Liver (tissue), 3 donors: Measurements from ENCODE around the gene SREBF2.

Experiments
- CTCF ChIP-seq: fragments of 150-350 bp; IDR thresholded peaks from 2 replicates; pipeline ENCODE4 v1.5.1; 2017; ENCODE audit warnings: improper control_type of control experiment, low read depth, low read length; ENCODE audit not compliant: missing input control
- EGR1 ChIP-seq, 2 donors: IDR thresholded peaks; 2 replicates each; pipeline ENCODE4 v1.6.1; 2016 to 2018; ENCODE audit warnings: antibody characterized with exemption in 2 of 2, low read depth in 2 of 2
- FOXA1 ChIP-seq: IDR thresholded peaks from 2 replicates; pipeline ENCODE4 v1.6.1; 2016; ENCODE audit warnings: antibody characterized with exemption
- FOXA2 ChIP-seq: IDR thresholded peaks from 2 replicates; pipeline ENCODE4 v1.6.1; 2016; ENCODE audit warnings: antibody characterized with exemption
- GABPA ChIP-seq, 2 donors: IDR thresholded peaks in 1 of 2; conservative IDR thresholded peaks in 1 of 2; 2 replicates each; pipeline ENCODE4 v1.6.1; 2016; ENCODE audit warnings: antibody characterized with exemption in 2 of 2, mild to moderate bottlenecking in 1 of 2, moderate library complexity in 1 of 2
- JUND ChIP-seq, 2 donors: IDR thresholded peaks; 2 replicates each; pipeline ENCODE4 v1.6.1; 2016; ENCODE audit warnings: antibody characterized with exemption in 2 of 2
- TAF1 ChIP-seq: conservative IDR thresholded peaks from 2 replicates; pipeline ENCODE4 v1.6.1; 2016; ENCODE audit warnings: antibody characterized with exemption, mild to moderate bottlenecking
- YY1 ChIP-seq: IDR thresholded peaks from 2 replicates; pipeline ENCODE4 v1.6.1; 2016; ENCODE audit warnings: antibody characterized with exemption, mild to moderate bottlenecking
- ZBTB33 ChIP-seq: IDR thresholded peaks from 2 replicates; pipeline ENCODE4 v1.6.1; 2016; ENCODE audit warnings: antibody characterized with exemption
- TF ChIP-seq, protein P1 (sequence below): IDR thresholded peaks from 2 replicates; pipeline ENCODE4 v1.6.1; 2016; ENCODE audit warnings: antibody characterized with exemption
- TF ChIP-seq, protein P2 (sequence below): IDR thresholded peaks from 2 replicates; pipeline ENCODE4 v1.6.1; 2016; ENCODE audit warnings: antibody characterized with exemption, mild to moderate bottlenecking
- TF ChIP-seq, protein P3 (sequence below): IDR thresholded peaks from 2 replicates; pipeline ENCODE4 v1.6.1; 2016; ENCODE audit warnings: antibody characterized with exemption
- donor health status: healthy.
- donor health status: healthy.

- TF ChIP-seq CTCF: no peak
- TF ChIP-seq FOXA1: no peak
- TF ChIP-seq YY1: no peak
- TF ChIP-seq ZBTB33: no peak
- TF ChIP-seq, protein P1, sequence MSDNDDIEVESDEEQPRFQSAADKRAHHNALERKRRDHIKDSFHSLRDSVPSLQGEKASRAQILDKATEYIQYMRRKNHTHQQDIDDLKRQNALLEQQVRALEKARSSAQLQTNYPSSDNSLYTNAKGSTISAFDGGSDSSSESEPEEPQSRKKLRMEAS: no peak
- no peak for TF ChIP-seq TAF1
- TF ChIP-seq GABPA (IDR thresholded peaks at IDR 0.05 in 1 of 2, conservative IDR thresholded peaks at IDR 0.05 in 1 of 2): no peak
- TF ChIP-seq, protein P2, sequence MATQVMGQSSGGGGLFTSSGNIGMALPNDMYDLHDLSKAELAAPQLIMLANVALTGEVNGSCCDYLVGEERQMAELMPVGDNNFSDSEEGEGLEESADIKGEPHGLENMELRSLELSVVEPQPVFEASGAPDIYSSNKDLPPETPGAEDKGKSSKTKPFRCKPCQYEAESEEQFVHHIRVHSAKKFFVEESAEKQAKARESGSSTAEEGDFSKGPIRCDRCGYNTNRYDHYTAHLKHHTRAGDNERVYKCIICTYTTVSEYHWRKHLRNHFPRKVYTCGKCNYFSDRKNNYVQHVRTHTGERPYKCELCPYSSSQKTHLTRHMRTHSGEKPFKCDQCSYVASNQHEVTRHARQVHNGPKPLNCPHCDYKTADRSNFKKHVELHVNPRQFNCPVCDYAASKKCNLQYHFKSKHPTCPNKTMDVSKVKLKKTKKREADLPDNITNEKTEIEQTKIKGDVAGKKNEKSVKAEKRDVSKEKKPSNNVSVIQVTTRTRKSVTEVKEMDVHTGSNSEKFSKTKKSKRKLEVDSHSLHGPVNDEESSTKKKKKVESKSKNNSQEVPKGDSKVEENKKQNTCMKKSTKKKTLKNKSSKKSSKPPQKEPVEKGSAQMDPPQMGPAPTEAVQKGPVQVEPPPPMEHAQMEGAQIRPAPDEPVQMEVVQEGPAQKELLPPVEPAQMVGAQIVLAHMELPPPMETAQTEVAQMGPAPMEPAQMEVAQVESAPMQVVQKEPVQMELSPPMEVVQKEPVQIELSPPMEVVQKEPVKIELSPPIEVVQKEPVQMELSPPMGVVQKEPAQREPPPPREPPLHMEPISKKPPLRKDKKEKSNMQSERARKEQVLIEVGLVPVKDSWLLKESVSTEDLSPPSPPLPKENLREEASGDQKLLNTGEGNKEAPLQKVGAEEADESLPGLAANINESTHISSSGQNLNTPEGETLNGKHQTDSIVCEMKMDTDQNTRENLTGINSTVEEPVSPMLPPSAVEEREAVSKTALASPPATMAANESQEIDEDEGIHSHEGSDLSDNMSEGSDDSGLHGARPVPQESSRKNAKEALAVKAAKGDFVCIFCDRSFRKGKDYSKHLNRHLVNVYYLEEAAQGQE: no peak
- TF ChIP-seq EGR1 (IDR thresholded peaks at IDR 0.05; ENCODE audit: low read depth in 2 of 2): no peak
- no peak for TF ChIP-seq JUND (IDR thresholded peaks at IDR 0.05)
- TF ChIP-seq, protein P3, sequence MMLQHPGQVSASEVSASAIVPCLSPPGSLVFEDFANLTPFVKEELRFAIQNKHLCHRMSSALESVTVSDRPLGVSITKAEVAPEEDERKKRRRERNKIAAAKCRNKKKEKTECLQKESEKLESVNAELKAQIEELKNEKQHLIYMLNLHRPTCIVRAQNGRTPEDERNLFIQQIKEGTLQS: no peak
- no peak for TF ChIP-seq FOXA2
Observed at GRCh38 chr22:41868556-41868955, 35.7 kb downstream of the SREBF2 start.
